GM19025 (cell line): Measurements from ENCODE around the gene GDPD3.

Source experiments
- ATAC-seq: cut with Tn5 transposase; IDR thresholded peaks from one replicate; pipeline ENCODE4 v1.9.1; 2021; ENCODE audit warnings: mild to moderate bottlenecking, low read depth, moderate library complexity; ENCODE audit not compliant: unreplicated experiment

GDPD3 gene

DNA sequence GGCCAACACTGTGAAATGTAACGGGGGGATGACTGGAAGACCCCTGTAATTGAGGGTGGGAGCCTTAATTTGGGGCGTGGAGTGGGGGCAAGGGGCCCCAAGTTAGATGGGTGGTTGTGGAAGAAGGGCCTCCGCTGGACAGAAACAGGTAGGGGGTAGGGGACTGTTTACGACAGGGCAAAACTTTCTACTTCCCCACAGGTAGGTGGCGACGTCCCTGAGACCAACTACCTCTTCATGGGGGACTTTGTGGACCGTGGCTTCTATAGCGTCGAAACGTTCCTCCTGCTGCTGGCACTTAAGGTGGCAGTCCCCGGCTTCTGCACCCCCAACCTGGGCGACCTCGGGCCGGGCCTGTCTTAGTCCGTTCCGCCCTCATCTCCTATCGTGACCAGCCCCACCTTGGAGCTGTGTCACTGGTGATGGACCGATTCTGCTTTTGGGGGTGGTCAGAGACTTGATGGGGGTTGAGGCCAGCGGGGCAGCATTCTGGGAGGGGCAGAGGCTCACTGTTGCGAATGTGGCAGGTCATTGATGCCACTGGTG is 30.7 kb downstream of the GDPD3 start:
- no peak for ATAC-seq

DNA sequence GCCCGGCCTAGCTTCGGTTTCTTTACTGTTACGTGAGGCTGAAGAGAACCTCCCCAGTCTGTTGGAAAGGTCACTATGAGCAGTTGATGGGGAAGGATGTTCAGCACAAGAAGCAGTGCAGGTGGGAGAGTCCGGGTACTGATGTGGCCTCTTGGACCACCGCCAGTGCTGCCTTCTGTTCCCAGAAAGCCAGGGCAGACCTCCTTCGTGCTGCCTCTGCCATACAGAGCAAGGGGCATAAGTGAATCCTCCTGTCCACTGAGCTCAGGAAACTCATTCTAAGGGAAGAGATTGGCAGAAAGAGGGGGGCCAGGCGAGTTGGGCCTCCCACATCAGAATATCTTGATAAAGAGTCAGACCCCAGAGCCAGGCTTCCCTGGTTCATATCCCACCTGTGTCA is 33.9 kb downstream of the GDPD3 start:
- ATAC-seq = no peak

DNA sequence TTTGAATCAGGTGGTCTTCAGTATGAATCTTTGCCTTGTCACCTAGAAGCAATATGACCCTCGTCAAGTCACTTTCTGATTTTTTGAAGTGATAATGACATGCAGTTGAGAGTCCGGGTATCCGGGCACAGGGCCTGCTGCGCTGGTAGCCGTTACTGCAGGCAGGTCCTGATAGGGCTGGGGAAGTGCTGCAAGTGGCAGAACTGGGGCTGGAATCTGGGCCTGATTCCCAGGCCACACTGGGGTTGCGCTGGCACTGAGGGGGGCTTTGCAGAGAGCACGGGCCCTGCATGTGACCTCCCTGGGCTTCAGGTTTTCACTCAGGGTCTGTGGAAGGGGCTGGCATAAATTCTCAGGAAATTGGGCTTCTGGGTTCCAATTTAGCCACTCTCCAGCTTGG is 34.6 kb downstream of the GDPD3 start:
- ATAC-seq = no peak

DNA sequence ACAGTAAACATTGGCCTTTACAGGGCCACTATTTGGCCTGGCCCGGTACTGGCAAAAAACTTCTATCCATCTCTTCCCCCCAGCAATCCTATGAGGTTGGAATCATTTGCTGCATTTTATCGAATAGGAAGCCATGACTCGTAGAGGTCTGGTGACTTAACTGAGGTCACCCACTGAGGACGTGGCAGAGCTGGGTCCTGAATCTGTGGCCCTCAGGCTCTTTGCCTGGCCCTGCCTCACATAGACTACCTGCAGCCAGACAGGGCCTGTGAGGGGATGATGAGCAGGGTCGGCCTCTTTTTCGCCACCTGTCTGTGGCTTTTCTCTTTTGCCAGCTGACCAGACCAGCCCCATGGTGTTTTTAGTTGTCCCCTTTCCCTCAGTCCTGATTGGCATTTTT is 35.7 kb downstream of the GDPD3 start:
- no peak for ATAC-seq

DNA sequence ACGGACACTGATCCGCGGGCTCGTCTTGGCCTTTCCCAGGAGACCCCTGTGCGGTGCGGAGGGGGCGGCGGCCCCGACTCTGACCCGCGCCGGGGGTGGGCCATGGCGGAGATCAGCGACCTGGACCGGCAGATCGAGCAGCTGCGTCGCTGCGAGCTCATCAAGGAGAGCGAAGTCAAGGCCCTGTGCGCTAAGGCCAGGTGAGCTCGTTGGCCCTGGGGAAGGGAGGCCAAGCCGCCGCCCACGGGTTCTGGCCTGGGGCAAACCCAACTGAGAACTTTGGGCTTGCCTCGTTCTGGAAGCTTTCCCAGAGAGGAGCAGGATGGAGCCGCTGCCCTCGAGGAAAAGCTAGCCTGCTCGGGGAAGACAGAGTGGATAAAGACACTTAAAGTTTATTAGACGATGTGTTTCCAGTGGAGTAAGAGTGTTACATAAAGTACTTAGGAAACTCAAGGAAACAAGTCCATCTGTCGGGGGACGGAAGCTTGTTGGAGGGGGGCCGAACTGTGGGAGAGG is 37.0 kb downstream of the GDPD3 start:
- ATAC-seq = peak; percentile 18

DNA sequence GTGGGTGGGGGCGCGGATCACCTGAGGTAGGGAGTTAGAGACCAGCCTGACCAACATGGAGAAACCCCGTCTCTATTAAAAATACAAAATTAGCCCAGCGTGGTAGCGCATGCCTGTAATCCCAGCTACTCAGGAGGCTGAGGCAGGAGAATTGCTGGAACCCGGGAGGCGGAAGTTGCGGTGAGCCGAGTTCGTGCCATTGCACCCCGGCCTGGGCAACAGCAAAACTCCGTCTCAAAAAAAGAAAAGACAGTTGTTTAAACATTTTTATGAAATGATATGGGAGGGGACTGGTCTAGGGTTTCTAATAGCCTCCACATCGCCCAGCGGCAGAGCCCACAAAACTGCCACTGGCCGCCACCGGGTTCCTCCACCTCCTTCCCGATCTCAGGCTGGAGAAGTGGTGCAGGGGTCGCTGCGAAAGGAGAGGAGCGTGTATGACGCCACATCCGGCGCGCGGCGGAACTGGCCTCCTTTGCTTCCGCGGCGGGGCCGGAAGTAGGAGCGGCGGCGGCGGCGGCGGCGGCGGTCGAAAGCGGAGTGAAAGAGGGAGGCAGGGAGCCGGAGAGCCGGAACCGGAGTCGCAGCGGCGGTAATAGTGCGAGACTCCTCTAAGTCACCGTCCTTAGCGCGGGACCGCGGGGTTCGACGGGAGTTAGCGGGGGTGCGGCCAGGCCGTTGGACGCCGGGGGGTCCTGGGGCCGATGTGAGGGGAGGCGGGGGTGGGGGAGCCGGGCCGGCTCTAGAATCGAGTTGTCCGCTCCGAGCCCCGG is 37.6 kb downstream of the GDPD3 start, which contains the start of gene PPP4C:
PPP4C (plus strand) TSS at position 492 of the 773 bp plus-strand sequence. CDS start 384 bp downstream, outside the sequence.
- peak; percentile 78 for ATAC-seq

DNA sequence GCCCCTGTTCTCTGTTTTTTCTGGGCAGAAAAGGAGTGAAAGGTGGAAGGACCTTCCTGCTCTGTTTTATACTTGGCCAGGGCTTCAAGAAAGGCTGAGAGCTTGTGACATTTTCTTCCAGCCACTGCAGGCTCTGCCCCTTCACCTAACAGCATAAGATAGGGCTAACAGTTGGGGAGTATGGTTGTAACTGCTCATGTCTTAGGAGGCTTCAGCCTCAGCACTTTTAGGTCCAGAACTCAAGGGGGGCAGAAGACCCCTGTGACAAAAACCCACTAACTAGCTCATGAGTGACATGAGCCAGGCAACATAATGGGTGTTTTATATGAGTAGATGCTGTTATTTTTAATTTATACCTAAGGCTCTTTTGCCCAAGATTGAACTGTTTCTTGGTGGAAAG is 42.8 kb downstream of the GDPD3 start:
- no peak for ATAC-seq

DNA sequence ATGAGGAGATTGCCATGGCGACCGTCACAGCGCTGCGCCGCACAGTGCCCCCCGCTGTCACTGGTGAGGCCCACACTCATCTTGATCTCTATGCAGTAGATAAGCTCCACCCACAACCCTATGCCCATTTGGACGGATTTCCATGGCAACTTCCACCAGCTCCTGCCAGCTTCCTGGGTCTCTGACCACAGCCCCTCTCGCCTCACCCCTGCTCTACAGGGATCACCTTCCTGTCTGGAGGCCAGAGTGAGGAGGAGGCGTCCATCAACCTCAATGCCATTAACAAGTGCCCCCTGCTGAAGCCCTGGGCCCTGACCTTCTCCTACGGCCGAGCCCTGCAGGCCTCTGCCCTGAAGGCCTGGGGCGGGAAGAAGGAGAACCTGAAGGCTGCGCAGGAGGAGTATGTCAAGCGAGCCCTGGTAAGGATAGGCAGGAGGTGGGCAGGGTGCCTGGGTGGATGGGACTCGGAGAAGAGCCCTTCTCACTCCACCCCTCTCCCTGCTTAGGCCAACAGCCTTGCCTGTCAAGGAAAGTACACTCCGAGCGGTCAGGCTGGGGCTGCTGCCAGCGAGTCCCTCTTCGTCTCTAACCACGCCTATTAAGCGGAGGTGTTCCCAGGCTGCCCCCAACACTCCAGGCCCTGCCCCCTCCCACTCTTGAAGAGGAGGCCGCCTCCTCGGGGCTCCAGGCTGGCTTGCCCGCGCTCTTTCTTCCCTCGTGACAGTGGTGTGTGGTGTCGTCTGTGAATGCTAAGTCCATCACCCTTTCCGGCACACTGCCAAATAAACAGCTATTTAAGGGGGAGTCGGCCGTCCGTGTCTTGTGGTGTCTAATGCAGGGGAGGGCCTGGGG is 43.5 kb downstream of the GDPD3 start:
- ATAC-seq = no peak

DNA sequence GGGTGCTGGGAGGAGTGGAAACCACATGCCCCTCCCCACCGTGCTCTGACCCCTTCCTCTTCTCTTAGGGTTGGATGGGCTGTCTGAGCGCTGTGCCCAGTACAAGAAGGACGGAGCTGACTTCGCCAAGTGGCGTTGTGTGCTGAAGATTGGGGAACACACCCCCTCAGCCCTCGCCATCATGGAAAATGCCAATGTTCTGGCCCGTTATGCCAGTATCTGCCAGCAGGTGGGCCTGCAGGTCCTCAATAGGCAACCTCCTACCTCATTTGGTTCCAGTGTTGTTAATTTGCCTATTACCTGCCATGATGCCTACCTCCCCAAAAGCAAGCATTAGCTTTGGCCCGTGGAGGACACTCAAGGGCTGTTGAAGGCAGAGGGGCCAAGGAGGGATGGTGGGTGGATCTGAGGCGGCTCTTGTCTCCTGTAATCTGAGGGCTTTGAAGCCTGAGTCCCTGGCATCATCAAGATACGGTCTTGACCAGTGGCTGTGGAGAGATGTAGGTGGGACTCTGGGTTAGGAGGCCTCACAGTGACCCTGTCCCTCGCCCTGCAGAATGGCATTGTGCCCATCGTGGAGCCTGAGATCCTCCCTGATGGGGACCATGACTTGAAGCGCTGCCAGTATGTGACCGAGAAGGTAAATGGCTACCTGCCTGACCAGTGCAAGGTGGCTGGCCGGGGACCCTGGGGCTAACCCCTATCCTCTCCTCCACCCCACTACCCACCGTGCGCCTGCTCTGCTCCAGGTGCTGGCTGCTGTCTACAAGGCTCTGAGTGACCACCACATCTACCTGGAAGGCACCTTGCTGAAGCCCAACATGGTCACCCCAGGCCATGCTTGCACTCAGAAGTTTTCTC is 44.4 kb downstream of the GDPD3 start:
- no peak for ATAC-seq

DNA sequence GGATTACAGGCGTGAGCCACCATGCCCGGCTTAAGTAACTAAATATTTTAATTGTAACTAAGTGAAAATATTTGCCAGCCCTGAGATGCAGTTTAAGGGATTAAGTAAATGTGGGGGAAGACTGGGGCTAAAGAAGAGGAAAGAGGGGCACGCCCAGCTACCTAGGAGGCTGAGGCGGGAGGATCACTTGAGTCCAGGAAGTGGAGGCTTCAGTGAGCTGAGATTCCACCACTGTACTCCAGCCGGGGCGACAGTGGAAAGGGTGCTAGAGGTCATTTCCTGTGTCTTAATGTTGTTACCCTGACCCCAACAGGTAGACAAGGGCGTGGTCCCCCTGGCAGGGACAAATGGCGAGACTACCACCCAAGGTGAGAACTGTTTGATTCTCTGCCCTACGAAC is 45.0 kb downstream of the GDPD3 start:
- ATAC-seq = no peak

DNA sequence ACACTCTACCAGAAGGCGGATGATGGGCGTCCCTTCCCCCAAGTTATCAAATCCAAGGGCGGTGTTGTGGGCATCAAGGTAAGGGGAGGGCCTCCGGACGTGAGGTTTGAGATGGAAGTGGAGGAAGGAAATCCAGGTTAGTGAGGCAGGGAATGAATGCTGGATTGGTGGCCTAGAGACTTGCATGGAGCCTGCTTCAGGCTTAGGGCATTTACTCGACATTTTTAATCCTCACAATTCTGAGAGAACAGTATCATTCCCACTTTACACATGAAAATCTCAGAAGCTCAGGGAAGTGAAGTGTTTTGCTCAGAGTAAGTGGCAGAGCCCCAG is 45.8 kb downstream of the GDPD3 start:
- ATAC-seq = no peak

DNA sequence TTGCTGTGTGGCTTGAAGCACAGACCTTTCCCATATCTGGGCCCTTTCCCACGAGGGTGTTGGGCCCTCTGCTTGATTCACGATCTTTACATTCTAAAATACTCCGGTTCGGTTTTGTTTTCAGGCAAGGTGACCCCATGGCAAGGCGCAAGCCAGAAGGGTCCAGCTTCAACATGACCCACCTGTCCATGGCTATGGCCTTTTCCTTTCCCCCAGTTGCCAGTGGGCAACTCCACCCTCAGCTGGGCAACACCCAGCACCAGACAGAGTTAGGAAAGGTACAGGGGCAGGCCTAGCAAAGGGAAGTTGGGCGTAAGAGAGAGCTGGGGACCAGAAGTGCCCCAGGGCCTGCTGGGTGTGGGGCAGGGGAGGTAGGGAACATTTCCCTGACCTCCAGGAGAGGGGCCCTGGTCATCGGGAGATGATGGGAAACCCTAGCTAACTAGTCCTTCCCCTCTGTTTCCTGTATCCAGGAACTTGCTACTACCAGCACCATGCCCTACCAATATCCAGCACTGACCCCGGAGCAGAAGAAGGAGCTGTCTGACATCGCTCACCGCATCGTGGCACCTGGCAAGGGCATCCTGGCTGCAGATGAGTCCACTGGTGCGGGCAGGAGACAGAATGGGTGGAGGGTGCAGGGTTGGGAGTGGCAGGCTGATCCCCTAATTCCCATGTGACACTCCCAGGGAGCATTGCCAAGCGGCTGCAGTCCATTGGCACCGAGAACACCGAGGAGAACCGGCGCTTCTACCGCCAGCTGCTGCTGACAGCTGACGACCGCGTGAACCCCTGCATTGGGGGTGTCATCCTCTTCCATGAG is 46.4 kb downstream of the GDPD3 start:
- ATAC-seq = no peak

DNA sequence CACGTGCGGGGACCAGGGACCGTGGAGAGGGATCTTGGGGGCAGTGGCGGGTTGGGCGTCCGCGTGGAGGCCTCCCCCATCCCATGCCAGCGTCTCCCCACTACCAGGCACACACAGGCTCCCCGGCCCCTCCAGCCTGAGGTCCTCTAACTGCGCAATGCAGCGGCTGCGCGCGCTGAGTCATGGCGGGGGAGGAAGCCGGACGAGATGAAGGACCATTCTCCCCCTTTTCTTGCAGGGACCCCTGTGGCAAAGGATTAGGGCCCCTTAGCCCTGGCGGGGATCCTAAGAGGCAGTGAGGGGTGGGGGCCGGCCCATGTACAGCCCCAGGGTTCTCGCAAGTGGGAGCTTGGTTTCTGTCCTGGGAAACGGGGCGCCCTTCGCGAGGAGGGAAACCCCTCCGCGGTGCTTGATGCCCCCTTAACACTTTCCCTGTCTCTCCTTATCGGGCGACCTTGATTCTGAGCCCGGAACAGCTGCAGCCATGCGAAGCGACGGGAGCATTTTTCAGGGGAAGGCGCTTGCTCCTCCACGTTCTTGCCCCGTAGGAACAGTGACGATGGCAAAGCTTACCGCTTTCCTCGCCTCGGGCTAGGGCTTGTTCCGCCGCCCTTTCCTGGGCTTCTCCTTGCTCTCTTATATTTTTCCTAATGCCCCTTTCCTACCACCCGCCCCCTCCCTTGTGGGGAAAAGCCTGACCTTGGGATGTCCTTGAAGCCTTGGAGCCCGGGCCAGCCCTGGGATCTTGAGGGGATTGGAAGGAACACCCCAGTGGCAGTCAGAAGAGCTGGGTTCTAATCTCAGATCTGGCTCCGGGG is 47.2 kb downstream of the GDPD3 start:
- no peak for ATAC-seq

DNA sequence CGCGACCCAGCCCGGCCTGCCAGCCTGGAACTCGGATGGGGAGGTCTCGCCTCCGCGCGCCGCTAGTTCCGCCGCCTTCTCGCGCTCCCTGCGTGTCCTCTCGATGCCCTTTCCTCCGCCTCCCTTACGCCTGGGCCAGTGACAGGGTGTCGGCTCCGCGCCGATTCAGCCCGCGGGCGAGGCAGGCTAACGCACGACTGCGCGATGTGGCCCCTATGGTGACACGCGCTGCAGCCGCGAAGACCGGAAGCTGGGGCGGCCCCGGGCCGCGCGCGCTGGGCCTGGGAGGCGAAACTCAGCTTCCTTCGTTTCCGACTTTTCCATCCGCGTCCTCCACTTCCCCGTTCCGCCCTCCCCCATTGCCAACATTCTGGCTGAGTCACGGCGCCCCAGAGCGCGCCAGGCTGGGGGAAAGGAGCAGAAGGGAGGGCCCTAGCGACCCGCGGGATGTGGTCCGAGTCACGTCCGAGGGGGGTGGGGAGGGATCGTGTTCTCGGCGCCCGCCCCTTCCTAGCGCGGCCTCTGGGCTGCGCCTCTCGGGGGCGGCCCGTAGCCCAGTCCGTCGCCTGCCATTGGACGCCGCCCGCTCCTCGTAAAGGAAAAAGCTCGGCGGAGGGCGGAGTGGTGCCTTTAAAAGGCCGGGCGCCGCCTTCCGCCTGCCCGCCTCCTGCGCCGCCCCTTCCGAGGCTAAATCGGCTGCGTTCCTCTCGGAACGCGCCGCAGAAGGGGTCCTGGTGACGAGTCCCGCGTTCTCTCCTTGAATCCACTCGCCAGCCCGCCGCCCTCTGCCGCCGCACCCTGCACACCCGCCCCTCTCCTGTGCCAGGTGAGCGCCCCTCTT is 48.0 kb downstream of the GDPD3 start, which contains the start of gene ALDOA:
ALDOA (plus strand) TSS at position 659 of the 841 bp plus-strand sequence. CDS start 1,138 bp downstream, outside the sequence.
- ATAC-seq = peak; percentile 84

DNA sequence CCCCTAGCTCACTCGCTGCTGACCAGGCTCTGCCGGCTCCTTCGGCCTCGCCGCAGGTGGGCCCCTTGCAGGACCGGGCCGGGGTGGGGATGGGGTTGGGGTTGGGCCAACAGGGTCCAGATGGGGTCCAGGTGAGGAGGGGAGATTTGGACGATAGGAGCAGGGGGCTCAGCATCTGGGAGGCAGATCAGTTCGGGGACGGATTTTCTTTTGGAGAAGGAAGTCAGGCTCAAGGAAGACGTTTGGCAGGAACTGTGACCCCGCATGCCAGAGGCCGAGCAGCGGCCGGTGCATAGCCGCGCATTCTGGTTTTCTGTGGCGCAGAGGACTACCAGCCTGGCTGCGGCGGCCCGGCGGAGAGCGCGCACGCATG is 48.6 kb downstream of the GDPD3 start:
- no peak for ATAC-seq

DNA sequence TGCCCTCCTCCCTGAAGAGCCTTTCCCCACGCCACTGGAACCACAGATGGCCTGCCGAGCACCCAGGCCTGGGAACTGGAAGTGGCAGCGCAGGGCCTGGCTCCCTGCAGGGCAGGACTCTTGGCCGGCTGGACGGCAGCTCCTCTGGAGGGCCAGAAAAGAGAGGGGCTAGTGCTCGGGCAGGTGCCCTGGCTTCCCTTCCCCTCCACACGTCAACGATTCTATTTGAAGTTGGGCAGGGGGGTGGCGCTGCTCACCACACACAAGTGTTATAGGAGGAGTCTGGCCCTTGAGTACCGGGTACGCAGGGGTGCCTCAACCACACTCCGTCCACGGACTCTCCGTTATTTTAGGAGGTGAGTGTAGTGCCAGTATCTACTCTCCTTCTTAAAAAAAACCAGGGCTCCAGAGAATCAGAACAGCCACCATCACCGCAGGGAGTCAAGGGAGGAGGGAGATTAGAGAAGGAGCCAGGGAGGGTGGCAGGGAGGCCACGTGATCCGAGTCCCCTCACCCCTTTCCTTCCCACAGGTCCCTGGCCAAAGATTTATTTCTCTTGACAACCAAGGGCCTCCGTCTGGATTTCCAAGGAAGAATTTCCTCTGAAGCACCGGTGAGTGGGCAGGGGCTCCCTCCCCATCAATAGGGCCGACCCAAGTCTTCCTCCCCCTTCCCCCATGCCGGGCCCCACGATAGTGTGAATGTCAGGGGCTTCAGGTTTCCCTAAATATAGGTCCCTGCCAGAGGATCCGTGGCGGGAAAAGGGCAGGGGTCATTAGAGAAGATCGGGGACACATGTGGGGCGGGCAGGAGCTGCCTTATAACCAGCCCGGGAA is 49.2 kb downstream of the GDPD3 start:
- peak; percentile 22 for ATAC-seq
